Prostate gland (tissue), 2 donors: ENCODE data around the gene TMEM92. TPM values are rescaled to one million over a fixed set of nuclear protein-coding genes. Genes with fewer than 3 reads are reported as not detected.

Experiments used
- DNase-seq: peaks from one replicate; pipeline ENCODE4 v3.0.0-alpha.2; 2019; ENCODE audit warnings: low spot score
- H3K27ac ChIP-seq, 2 donors: fragments of 200-600 bp; sonication (generic); 2 replicates each; pipeline ENCODE4 v1.5.1; 2017 to 2019
- H3K27me3 ChIP-seq: fragments of 200-600 bp; sonication (generic); replicated peaks from 2 replicates; pipeline ENCODE4 v1.5.1; 2019; ENCODE audit not compliant: insufficient read depth
- H3K36me3 ChIP-seq, 2 donors: fragments of 200-600 bp; sonication (generic); 1 replicate in 1 of 2; 2 replicates in 1 of 2; pipeline versions ENCODE4 v1.5.1 to v1.8.1; 2017 to 2019
- H3K4me1 ChIP-seq: fragments of 200-600 bp; sonication (generic); replicated peaks from 2 replicates; pipeline ENCODE4 v1.5.1; 2019
- H3K4me3 ChIP-seq, 2 donors: fragments of 200-600 bp; sonication (generic); 2 replicates each; pipeline ENCODE4 v1.5.1; 2017 to 2019
- H3K9me3 ChIP-seq: fragments of 200-600 bp; sonication (generic); 2 replicates; pipeline ENCODE4 v1.5.1; 2017
- POLR2A ChIP-seq: fragments of 450-650 bp; IDR thresholded peaks from one replicate; pipeline ENCODE4 v1.6.1; 2016; ENCODE audit warnings: antibody characterized with exemption, mild to moderate bottlenecking
- POLR2AphosphoS5 ChIP-seq: sonication (generic); formaldehyde crosslinking; IDR thresholded peaks from one replicate; pipeline ENCODE4 v1.6.1; 2017; ENCODE audit warnings: antibody characterized with exemption
- whole genome bisulfite sequencing: methylation state at CpG from one replicate; pipeline ENCODE4 v1.1.5; 2018; 5-methylcytosine and 5-hydroxymethylcytosine counted together
- intact Hi-C: fragments of 100-400 bp; cut with DNase I; formaldehyde crosslinking; loops from one replicate; pipeline ENCODE4 v1.14.2; 2022
- total RNA-seq, 2 donors: library from RNA; depleted of rRNA; stranded (reverse); fragments of >200 nt; gene quantifications; one replicate each; pipeline ENCODE4 v1.1.0, GENCODE V29; 2016
- TF ChIP-seq, protein P1 (sequence below), 4 experiments: fragments of 200-600 bp in 2 of 4; fragments of 450-650 bp in 2 of 4; sonication (generic) in 2 of 4; IDR thresholded peaks; 1 replicate in 3 of 4; 2 replicates in 1 of 4; pipeline ENCODE4 v1.5.1; 2016 to 2019; ENCODE audit warnings: antibody characterized with exemption in 4 of 4, mild to moderate bottlenecking in 2 of 4, moderate library complexity in 2 of 4

TMEM92 gene
- total RNA-seq, 2 donors from 2014 or later: 0.91 to 0.96 TPM

DNA sequence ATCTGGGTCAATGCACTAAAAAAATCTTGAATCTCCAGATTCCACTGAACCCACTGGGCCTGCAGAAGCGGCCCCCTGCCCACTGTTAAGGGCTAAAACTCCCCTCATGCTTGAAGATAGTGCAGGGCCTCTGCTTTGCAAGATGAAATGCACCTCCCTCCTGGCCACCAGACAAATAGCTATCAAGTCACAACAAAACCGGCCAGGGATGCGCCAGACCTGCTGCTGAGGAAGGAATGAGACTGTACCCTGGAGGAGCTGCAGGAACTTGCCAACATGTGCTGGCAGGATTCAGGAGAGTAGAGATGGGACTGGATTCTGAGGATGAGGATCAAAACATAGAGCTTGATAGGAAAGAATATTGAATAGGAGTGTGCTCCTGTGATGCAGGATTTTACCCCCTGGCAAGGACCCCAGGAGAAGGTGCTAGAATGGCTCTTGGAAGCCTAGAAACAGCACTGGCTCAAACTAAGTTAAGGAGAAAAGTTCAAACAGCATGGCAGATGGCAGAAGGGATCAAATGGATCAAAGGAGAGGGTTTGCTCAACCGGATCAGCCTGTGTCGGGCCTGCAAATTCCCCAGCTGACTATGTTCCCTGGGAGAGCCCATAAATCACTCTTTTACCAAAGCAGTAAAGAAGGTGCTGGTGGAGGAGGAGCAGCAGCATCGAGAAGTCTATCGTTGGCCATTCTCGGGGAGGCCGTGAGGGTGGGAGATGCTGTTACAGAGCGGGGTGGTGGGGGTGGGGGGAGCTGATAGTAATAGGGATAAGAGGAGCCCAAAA is 44.4 kb downstream of the TMEM92 start:
- Histone ChIP-seq H3K27me3 (no peaks in the 10 kb centered on the region), H3K4me1 (peaks cover 7% of the 10 kb centered on the region), H3K36me3 (no peaks in the 10 kb centered on the region), H3K9me3 (no peaks in the 10 kb centered on the region), H3K4me3 (peak overlapping the region in 1 of 2 donors; percentile 3), H3K27ac (peak overlapping the region; percentile 49 to 64)
- 14% methylated on average over 10 of the region's 10 CpGs for WGBS
- intact Hi-C loops: no loop called here
- TF ChIP-seq POLR2A (no peak), POLR2AphosphoS5 (peak; percentile 74)
- TF ChIP-seq, protein P1, sequence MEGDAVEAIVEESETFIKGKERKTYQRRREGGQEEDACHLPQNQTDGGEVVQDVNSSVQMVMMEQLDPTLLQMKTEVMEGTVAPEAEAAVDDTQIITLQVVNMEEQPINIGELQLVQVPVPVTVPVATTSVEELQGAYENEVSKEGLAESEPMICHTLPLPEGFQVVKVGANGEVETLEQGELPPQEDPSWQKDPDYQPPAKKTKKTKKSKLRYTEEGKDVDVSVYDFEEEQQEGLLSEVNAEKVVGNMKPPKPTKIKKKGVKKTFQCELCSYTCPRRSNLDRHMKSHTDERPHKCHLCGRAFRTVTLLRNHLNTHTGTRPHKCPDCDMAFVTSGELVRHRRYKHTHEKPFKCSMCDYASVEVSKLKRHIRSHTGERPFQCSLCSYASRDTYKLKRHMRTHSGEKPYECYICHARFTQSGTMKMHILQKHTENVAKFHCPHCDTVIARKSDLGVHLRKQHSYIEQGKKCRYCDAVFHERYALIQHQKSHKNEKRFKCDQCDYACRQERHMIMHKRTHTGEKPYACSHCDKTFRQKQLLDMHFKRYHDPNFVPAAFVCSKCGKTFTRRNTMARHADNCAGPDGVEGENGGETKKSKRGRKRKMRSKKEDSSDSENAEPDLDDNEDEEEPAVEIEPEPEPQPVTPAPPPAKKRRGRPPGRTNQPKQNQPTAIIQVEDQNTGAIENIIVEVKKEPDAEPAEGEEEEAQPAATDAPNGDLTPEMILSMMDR (IDR thresholded peaks at IDR 0.05): peak in 1 of 4 experiments; percentile 14
- peak; percentile 73 for DNase-seq

DNA sequence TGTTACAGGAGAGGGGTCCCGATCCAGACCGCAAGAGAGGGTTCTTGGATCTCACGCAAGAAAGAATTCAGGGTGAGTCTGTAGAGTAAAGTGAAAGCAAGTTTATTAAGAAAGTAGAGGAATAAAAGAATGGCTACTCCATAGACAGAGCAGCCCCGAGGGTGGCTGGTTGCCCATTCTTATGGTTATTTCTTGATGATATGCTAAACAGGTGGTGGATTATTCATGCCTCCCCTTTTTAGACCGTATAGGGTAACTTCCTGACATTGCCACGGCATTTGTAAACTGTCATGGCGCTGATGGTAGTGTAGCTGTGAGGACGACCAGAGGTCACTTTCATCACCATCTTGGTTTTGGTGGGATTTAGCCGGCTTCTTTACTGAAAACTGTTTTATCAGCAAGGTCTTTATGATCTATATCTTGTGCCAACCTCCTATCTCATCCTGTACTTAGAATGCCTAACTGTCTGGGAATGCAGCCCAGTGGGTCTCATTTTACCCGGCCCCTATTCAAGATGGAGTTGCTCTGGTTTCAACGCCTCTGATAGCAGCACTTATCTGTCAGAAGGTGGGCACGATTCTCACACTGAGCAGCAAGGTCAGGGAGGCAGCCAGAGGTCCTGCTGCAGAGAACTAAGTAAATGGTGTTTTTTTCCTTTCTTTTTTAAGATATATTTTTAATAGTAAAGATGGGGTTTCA is 45.2 kb downstream of the TMEM92 start:
- H3K27ac ChIP-seq: peak overlapping the region; percentile 49 to 64
- TF ChIP-seq, protein P1 (IDR thresholded peaks at IDR 0.05): no peak
- no peak for TF ChIP-seq POLR2A
- no peak for TF ChIP-seq POLR2AphosphoS5
- no peaks in the 10 kb centered on the region for H3K27me3 ChIP-seq
- H3K36me3 ChIP-seq: no peaks in the 10 kb centered on the region
- H3K4me1 ChIP-seq: peaks cover 7% of the 10 kb centered on the region
- peak overlapping the region in 1 of 2 donors; percentile 3 for H3K4me3 ChIP-seq
- H3K9me3 ChIP-seq: no peaks in the 10 kb centered on the region
- WGBS: 41% methylated on average over 12 of the region's 12 CpGs
- DNase-seq: no peak
- intact Hi-C loops: no loop called here

DNA sequence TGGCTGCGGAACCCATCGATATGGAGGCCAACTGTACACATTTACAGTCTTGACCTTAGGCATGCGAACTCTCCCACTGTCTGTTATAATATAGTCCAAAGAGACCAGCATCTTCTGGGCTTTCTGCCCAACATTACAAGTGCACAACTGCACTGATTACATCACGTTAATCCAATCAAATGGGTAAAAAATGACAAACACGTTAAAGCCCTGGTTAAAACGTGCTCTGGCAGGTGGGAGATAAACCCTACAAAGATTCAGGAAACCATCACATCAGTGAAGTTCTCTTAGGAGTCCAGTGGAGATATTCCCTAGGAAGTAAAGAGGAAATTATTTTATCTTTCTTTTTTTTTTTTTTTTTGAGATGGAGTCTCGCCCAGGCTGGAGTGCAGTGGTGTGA is 48.0 kb downstream of the TMEM92 start:
- intact Hi-C loops: no loop called here
- Histone ChIP-seq H3K4me1 (peaks cover 7% of the 10 kb centered on the region), H3K4me3 (no peak overlapping the region), H3K27ac (no peak overlapping the region), H3K27me3 (no peaks in the 10 kb centered on the region), H3K36me3 (no peaks in the 10 kb centered on the region), H3K9me3 (no peaks in the 10 kb centered on the region)
- TF ChIP-seq POLR2A (no peak), POLR2AphosphoS5 (no peak)
- TF ChIP-seq, protein P1 (IDR thresholded peaks at IDR 0.05): no peak
- WGBS: 64% methylated on average over 7 of the region's 7 CpGs
- DNase-seq: no peak

DNA sequence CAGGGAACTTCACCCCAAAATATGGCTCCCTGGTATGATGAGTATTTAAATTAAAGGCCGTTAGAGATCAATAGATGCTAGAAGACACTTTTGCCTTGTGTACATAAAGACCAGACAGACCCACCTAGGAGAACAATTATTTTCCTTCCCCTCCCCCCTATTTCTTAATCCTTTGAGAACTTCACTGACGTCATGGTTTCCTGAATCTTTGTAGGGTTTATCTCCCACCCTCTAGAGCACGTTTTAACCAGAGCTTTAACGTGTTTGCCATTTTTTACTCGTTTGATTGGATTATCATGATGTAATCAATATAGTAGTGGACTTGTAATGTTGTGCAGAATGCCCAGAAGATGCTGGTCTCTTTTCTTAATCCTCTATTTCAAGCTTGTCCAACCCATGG is 48.8 kb downstream of the TMEM92 start:
- 73% methylated on average over 5 of the region's 5 CpGs for WGBS
- Histone ChIP-seq H3K36me3 (no peaks in the 10 kb centered on the region), H3K9me3 (no peaks in the 10 kb centered on the region), H3K27me3 (no peaks in the 10 kb centered on the region), H3K4me1 (peaks cover 7% of the 10 kb centered on the region), H3K27ac (no peak overlapping the region), H3K4me3 (no peak overlapping the region)
- intact Hi-C loops: no loop called here
- no peak for TF ChIP-seq POLR2AphosphoS5
- TF ChIP-seq POLR2A: no peak
- TF ChIP-seq, protein P1 (IDR thresholded peaks at IDR 0.05): no peak
- DNase-seq: no peak
